ENCODE data around the gene GALNT7. TPM values are rescaled to one million over a fixed set of nuclear protein-coding genes. Genes with fewer than 3 reads are reported as not detected.

GALNT7 gene
- total and polyA plus RNA-seq, 2 donors (not counting 3 experiments of a cell fraction or from before 2014, with no cell fraction given) = 19.6 to 54.6 TPM

DNA sequence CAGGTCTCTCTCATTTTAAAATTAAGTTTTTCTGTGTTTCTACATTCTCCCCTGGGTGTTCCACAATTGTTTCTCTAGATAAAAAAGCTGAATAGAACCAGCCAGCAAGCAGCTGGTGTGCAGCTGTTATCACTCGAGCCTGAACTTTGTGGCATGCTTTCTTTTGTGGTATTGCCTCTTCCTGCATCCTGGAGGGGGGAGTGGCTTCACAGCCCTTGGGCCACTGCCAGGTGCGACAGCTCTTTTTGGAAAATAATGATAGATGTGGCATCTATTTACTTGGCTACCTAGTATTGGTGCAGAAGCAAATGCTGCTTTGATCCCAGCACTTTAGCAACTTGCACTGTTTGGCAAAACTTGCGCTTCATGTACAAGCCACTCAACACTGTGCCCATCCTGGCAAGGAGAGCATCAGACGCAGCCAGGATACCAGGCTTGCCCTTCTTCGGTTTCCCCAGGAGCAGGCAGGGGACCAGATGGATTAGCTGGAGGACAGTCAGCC lies 96.1 kb downstream of the GALNT7 start:
- H3K4me1 ChIP-seq (ENCODE audit: control insufficient read depth, extremely low read depth, insufficient read depth, low read length) = peaks cover 8% of the 10 kb centered on the region
- H3K9ac ChIP-seq (replicated peaks; ENCODE audit: extremely low read depth, insufficient read depth, low read length) = no peak overlapping the region
- peak; percentile 61 for DNase-seq (ENCODE audit: low read depth, low spot score)
- H3K4me2 ChIP-seq (ENCODE audit: insufficient read depth, low read length) = no peak overlapping the region
- POLR2A ChIA-PET = no interaction called here
- H3K27me3 ChIP-seq (ENCODE audit: control insufficient read depth in 2 of 2, insufficient read depth in 2 of 2, low read length in 2 of 2) = no peaks in the 10 kb centered on the region
- no peak overlapping the region for H3K4me3 ChIP-seq (replicated peaks in 1 of 3; ENCODE audit: insufficient read depth in 1 of 3, low read depth in 1 of 3, low read length in 3 of 3)
- BruUV-seq (replicated peaks) = no TSS peak
- no peaks in the 10 kb centered on the region for H3K9me3 ChIP-seq (replicated peaks; ENCODE audit: control insufficient read depth, insufficient read depth, low read length)
- dilution Hi-C loops (cut with MboI; ENCODE audit: extremely low pct_ligation_motif_present, low sequenced_read_pairs) = no loop called here
- H3K36me3 ChIP-seq (ENCODE audit: control insufficient read depth in 2 of 2, extremely low read depth in 1 of 2, insufficient read depth in 2 of 2, low read length in 2 of 2) = no peaks in the 10 kb centered on the region
- no peaks in the 10 kb centered on the region for H3K9me1 ChIP-seq (replicated peaks; ENCODE audit: control insufficient read depth, extremely low read depth, insufficient read depth, low read length)
- intact Hi-C loops (cut with micrococcal nuclease) = no loop called here
- no peaks in the 10 kb centered on the region for H3K79me2 ChIP-seq (ENCODE audit: control insufficient read depth, insufficient read depth, low read length)
- peak; percentile 57 for FAIRE-seq
- no peak overlapping the region for H3K27ac ChIP-seq (ENCODE audit: insufficient read depth, low read depth, low read length)
- no peaks in the 10 kb centered on the region for H4K20me1 ChIP-seq (replicated peaks; ENCODE audit: control insufficient read depth, extremely low read depth, insufficient read depth, low read length)
- CTCF ChIA-PET = interaction anchor here (0.7 to 6.8 kb wide), 9 partner anchors 9 to 251 kb away, joined by 3 to 73 read pairs (median 3); no protein-coding TSS in a partner anchor
- no peak overlapping the region for H2AFZ ChIP-seq (ENCODE audit: low read depth, low read length)
- TF ChIP-seq, protein P1, sequence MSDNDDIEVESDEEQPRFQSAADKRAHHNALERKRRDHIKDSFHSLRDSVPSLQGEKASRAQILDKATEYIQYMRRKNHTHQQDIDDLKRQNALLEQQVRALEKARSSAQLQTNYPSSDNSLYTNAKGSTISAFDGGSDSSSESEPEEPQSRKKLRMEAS (IDR thresholded peaks at IDR 0.05; ENCODE audit: insufficient read depth, insufficient read length) = no peak
- TF ChIP-seq FOS (IDR thresholded peaks at IDR 0.05; ENCODE audit: borderline replicate concordance, insufficient read depth, low read length) = no peak
- no peak for TF ChIP-seq MYC (IDR thresholded peaks at IDR 0.05; ENCODE audit: low read depth, low read length)
- no peak for TF ChIP-seq GATA2 (IDR thresholded peaks at IDR 0.05; ENCODE audit: insufficient read depth, insufficient read length, low read depth, low read length)
- TF ChIP-seq, protein P2, sequence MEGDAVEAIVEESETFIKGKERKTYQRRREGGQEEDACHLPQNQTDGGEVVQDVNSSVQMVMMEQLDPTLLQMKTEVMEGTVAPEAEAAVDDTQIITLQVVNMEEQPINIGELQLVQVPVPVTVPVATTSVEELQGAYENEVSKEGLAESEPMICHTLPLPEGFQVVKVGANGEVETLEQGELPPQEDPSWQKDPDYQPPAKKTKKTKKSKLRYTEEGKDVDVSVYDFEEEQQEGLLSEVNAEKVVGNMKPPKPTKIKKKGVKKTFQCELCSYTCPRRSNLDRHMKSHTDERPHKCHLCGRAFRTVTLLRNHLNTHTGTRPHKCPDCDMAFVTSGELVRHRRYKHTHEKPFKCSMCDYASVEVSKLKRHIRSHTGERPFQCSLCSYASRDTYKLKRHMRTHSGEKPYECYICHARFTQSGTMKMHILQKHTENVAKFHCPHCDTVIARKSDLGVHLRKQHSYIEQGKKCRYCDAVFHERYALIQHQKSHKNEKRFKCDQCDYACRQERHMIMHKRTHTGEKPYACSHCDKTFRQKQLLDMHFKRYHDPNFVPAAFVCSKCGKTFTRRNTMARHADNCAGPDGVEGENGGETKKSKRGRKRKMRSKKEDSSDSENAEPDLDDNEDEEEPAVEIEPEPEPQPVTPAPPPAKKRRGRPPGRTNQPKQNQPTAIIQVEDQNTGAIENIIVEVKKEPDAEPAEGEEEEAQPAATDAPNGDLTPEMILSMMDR (IDR thresholded peaks at IDR 0.05; ENCODE audit: extremely low read depth in 1 of 2, insufficient read depth in 1 of 2, low read depth in 1 of 2, low read length in 2 of 2) = no peak
- TF ChIP-seq POLR2AphosphoS5 (IDR thresholded peaks at IDR 0.05; ENCODE audit: insufficient read depth, low read depth, low read length) = no peak
- TF ChIP-seq POLR2A (IDR thresholded peaks at IDR 0.05; ENCODE audit: low read depth, low read length) = no peak
- TF ChIP-seq EZH2 (IDR thresholded peaks at IDR 0.05; ENCODE audit: borderline replicate concordance, low read depth, low read length, severe bottlenecking) = no peak
- TF ChIP-seq JUN (IDR thresholded peaks at IDR 0.05; ENCODE audit: borderline replicate concordance, insufficient read depth, insufficient read length, low read depth) = no peak

All from endothelial cell of umbilical vein (primary cell).